AG04449 (cell line): Measurements from ENCODE around the gene INTS12.

Experiments
- CTCF ChIA-PET: fragments of 350-600 bp; formaldehyde crosslinking; extraction: SDS; loops from one replicate; lab custom pipeline; 2021; ENCODE audit warnings: antibody characterized with exemption; lab: Yijun Ruan, JAX
- POLR2A ChIA-PET: fragments of 400-600, 350-600 bp; formaldehyde crosslinking; extraction: SDS; loops from one replicate; lab custom pipeline; 2020; ENCODE audit warnings: antibody characterized with exemption, inconsistent platforms; lab: Yijun Ruan, JAX
- DNase-seq: peaks from one replicate; pipeline ENCODE4 v3.0.0-alpha.2; 2010; ENCODE audit warnings: low read depth, low spot score
- H3K4me3 ChIP-seq: 2 replicates; pipeline ENCODE4 v1.5.1; 2011; ENCODE audit warnings: low read depth, mild to moderate bottlenecking, control low read depth, low read length
- CTCF ChIP-seq: IDR thresholded peaks from one replicate; pipeline ENCODE4 v1.5.1; 2011; ENCODE audit warnings: mild to moderate bottlenecking, moderate library complexity, low read length, control low read depth, inconsistent platforms; ENCODE audit not compliant: insufficient read depth; ENCODE audit errors: missing control alignments

Gene INTS12

GRCh38 chr4:105670684-105671083 is 37.8 kb downstream of the INTS12 start:
- no peak for TF ChIP-seq CTCF
- no peak overlapping the region for H3K4me3 ChIP-seq
- DNase-seq: no peak
- ChIA-PET POLR2A (no interaction called here), CTCF (no interaction called here)

- ChIA-PET CTCF (interaction anchor here (1.3 kb wide), 1 partner anchor 53 kb away, joined by 3 read pairs; no protein-coding TSS in a partner anchor), POLR2A (no interaction called here)
- DNase-seq: no peak
- TF ChIP-seq CTCF: no peak
- no peak overlapping the region for H3K4me3 ChIP-seq
Observed at GRCh38 chr4:105666693-105667092, 41.8 kb downstream of the INTS12 start.

- POLR2A ChIA-PET: no interaction called here
- CTCF ChIA-PET: no interaction called here
- no peak overlapping the region for H3K4me3 ChIP-seq
- DNase-seq: no peak
- TF ChIP-seq CTCF: no peak
Observed at GRCh38 chr4:105662935-105663675, 45.4 kb downstream of the INTS12 start.

GRCh38 chr4:105661028-105661427 is 47.5 kb downstream of the INTS12 start:
- POLR2A ChIA-PET: no interaction called here
- TF ChIP-seq CTCF: no peak
- no peak for DNase-seq
- H3K4me3 ChIP-seq: no peak overlapping the region
- CTCF ChIA-PET: no interaction called here

- no peak for DNase-seq
- ChIA-PET POLR2A (no interaction called here), CTCF (no interaction called here)
- no peak overlapping the region for H3K4me3 ChIP-seq
- TF ChIP-seq CTCF: no peak
Observed at GRCh38 chr4:105659190-105659589, 49.3 kb downstream of the INTS12 start.

- H3K4me3 ChIP-seq: no peak overlapping the region
- no peak for DNase-seq
- no peak for TF ChIP-seq CTCF
- POLR2A ChIA-PET: no interaction called here
- CTCF ChIA-PET: no interaction called here
Observed at GRCh38 chr4:105657117-105657765, 51.2 kb downstream of the INTS12 start.
